ENCODE measurements around the gene NPEPL1. TPM values are rescaled to one million over a fixed set of nuclear protein-coding genes. Genes with fewer than 3 reads are reported as not detected.

Gene NPEPL1
- total RNA-seq, 1 experiment from 2014 or later = 41.9 TPM

DNA sequence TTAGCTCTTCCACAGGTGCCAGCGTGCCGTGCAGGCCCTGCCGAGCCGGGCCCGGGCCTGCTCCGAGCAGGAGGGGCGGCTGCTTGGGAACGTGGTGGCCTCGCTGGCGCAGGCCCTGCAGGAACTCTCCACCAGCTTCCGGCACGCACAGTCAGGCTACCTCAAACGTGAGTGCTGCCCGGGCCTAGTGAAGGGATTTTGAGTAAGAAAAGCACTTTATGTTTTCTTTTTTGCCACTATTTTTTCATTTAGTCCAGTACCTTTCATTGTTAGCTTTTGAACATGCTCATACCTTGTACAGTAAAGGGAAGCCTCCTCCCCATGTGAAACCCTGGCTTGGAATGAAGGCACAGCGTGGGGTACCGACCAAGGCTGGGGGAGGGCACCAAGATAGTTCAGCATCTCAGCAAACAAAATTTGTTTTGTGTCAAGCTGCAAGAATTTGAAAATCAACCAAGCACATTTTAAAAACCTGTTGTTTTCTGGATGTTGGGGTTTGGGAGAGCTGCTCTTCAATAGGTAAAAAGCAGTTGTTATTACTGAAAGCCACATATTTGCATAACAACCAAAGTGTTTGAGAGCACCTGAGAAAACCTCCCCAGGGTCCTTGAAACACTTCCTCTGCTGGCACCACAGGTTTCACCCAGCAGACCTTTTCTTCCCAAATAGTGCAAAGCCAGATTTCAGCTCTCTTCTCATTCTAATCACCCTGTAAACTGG, 23.2 kb upstream of the NPEPL1 start:
- TF ChIP-seq, protein P1, sequence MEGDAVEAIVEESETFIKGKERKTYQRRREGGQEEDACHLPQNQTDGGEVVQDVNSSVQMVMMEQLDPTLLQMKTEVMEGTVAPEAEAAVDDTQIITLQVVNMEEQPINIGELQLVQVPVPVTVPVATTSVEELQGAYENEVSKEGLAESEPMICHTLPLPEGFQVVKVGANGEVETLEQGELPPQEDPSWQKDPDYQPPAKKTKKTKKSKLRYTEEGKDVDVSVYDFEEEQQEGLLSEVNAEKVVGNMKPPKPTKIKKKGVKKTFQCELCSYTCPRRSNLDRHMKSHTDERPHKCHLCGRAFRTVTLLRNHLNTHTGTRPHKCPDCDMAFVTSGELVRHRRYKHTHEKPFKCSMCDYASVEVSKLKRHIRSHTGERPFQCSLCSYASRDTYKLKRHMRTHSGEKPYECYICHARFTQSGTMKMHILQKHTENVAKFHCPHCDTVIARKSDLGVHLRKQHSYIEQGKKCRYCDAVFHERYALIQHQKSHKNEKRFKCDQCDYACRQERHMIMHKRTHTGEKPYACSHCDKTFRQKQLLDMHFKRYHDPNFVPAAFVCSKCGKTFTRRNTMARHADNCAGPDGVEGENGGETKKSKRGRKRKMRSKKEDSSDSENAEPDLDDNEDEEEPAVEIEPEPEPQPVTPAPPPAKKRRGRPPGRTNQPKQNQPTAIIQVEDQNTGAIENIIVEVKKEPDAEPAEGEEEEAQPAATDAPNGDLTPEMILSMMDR (IDR thresholded peaks at IDR 0.05; ENCODE audit: insufficient read depth in 1 of 2, low read depth in 1 of 2, low read length in 1 of 2, severe bottlenecking in 1 of 2, unreplicated experiment in 1 of 2) = no peak
- no peaks in the 10 kb centered on the region for H3K27me3 Mint-ChIP-seq (ENCODE audit: insufficient read depth, unreplicated experiment)
- BruUV-seq (replicated peaks) = no TSS peak
- peaks cover 8% of the 10 kb centered on the region; the same call in 1 of the 2 replicates for H3K36me3 ChIP-seq (ENCODE audit: control insufficient read depth, insufficient read depth, low read length)
- H3K4me3 Mint-ChIP-seq (ENCODE audit: unreplicated experiment) = no peak overlapping the region
- ChIA-PET POLR2A (no interaction called here), CTCF (no interaction called here)
- no peaks in the 10 kb centered on the region for H3K9me3 ChIP-seq
- peaks cover 76% of the 10 kb centered on the region for H3K36me3 Mint-ChIP-seq (ENCODE audit: insufficient read depth, unreplicated experiment)
- no peaks in the 10 kb centered on the region for H3K9me3 Mint-ChIP-seq (ENCODE audit: unreplicated experiment)
- H3K27ac Mint-ChIP-seq (ENCODE audit: unreplicated experiment) = no peak overlapping the region
- H3K4me1 ChIP-seq = no peaks in the 10 kb centered on the region
- DNase-seq = no peak
- H3K27me3 ChIP-seq (replicated peaks; ENCODE audit: control insufficient read depth, insufficient read depth, low read length) = no peaks in the 10 kb centered on the region
- intact Hi-C loops (cut with micrococcal nuclease; ENCODE audit: unreplicated experiment) = no loop called here
- H3K4me1 Mint-ChIP-seq (ENCODE audit: low read depth, unreplicated experiment) = no peaks in the 10 kb centered on the region
- H3K4me3 ChIP-seq (ENCODE audit: low read depth, low read length) = no peak overlapping the region

- no peaks in the 10 kb centered on the region for H3K4me1 Mint-ChIP-seq (ENCODE audit: low read depth, unreplicated experiment)
- Histone ChIP-seq H3K4me1 (no peaks in the 10 kb centered on the region), H3K4me3 (ENCODE audit: low read depth, low read length) (no peak overlapping the region), H3K27me3 (replicated peaks; ENCODE audit: control insufficient read depth, insufficient read depth, low read length) (no peaks in the 10 kb centered on the region), H3K36me3 (ENCODE audit: control insufficient read depth, insufficient read depth, low read length) (peaks cover 8% of the 10 kb centered on the region; the same call in 1 of the 2 replicates), H3K9me3 (no peaks in the 10 kb centered on the region)
- TF ChIP-seq, protein P1 (IDR thresholded peaks at IDR 0.05; ENCODE audit: insufficient read depth in 1 of 2, low read depth in 1 of 2, low read length in 1 of 2, severe bottlenecking in 1 of 2, unreplicated experiment in 1 of 2) = no peak
- no peaks in the 10 kb centered on the region for H3K9me3 Mint-ChIP-seq (ENCODE audit: unreplicated experiment)
- ChIA-PET CTCF (no interaction called here), POLR2A (no interaction called here)
- H3K27ac Mint-ChIP-seq (ENCODE audit: unreplicated experiment) = no peak overlapping the region
- intact Hi-C loops (cut with micrococcal nuclease; ENCODE audit: unreplicated experiment) = no loop called here
- no peak for DNase-seq
- peaks cover 83% of the 10 kb centered on the region for H3K36me3 Mint-ChIP-seq (ENCODE audit: insufficient read depth, unreplicated experiment)
- H3K4me3 Mint-ChIP-seq (ENCODE audit: unreplicated experiment) = no peak overlapping the region
- no peaks in the 10 kb centered on the region for H3K27me3 Mint-ChIP-seq (ENCODE audit: insufficient read depth, unreplicated experiment)
- BruUV-seq (replicated peaks) = no TSS peak
Measured at GRCh38 chr20:58670102-58670501, 22.5 kb upstream of the NPEPL1 start.

- no peak for DNase-seq
- H3K4me1 ChIP-seq = no peaks in the 10 kb centered on the region
- POLR2A ChIA-PET = no interaction called here
- H3K9me3 Mint-ChIP-seq (ENCODE audit: unreplicated experiment) = no peaks in the 10 kb centered on the region
- H3K36me3 Mint-ChIP-seq (ENCODE audit: insufficient read depth, unreplicated experiment) = peaks cover 88% of the 10 kb centered on the region
- TF ChIP-seq, protein P1 (IDR thresholded peaks at IDR 0.05; ENCODE audit: insufficient read depth in 1 of 2, low read depth in 1 of 2, low read length in 1 of 2, severe bottlenecking in 1 of 2, unreplicated experiment in 1 of 2) = no peak
- H3K9me3 ChIP-seq = no peaks in the 10 kb centered on the region
- no peak overlapping the region for H3K27ac Mint-ChIP-seq (ENCODE audit: unreplicated experiment)
- CTCF ChIA-PET = no interaction called here
- H3K4me3 ChIP-seq (ENCODE audit: low read depth, low read length) = no peak overlapping the region
- no peaks in the 10 kb centered on the region for H3K4me1 Mint-ChIP-seq (ENCODE audit: low read depth, unreplicated experiment)
- H3K4me3 Mint-ChIP-seq (ENCODE audit: unreplicated experiment) = no peak overlapping the region
- peaks cover 8% of the 10 kb centered on the region; the same call in 1 of the 2 replicates for H3K36me3 ChIP-seq (ENCODE audit: control insufficient read depth, insufficient read depth, low read length)
- intact Hi-C loops (cut with micrococcal nuclease; ENCODE audit: unreplicated experiment) = no loop called here
- no peaks in the 10 kb centered on the region for H3K27me3 ChIP-seq (replicated peaks; ENCODE audit: control insufficient read depth, insufficient read depth, low read length)
- H3K27me3 Mint-ChIP-seq (ENCODE audit: insufficient read depth, unreplicated experiment) = no peaks in the 10 kb centered on the region
- no TSS peak for BruUV-seq (replicated peaks)
Measured at GRCh38 chr20:58670659-58671058, 21.9 kb upstream of the NPEPL1 start.

All from Caco-2 (cell line).